Mucosa of stomach (tissue), 1 donor: Measurements from ENCODE around the gene CD79B.
"Not testable (repeated sequence)": the region's sequence is repeated elsewhere in the genome, so short reads cannot be mapped to it uniquely, and the experiment has no call there.

ENCODE experiments used
- H3K27me3 ChIP-seq: one replicate; pipeline ENCODE4 v1.7.0; 2013; ENCODE audit warnings: mild to moderate bottlenecking, low read length; ENCODE audit not compliant: control insufficient read depth, insufficient read depth
- H3K36me3 ChIP-seq: one replicate; pipeline ENCODE4 v1.7.0; 2013; ENCODE audit warnings: low read length; ENCODE audit not compliant: control insufficient read depth, insufficient read depth
- H3K4me1 ChIP-seq: one replicate; pipeline ENCODE4 v1.7.0; 2013; ENCODE audit warnings: mild to moderate bottlenecking, low read length; ENCODE audit not compliant: control insufficient read depth, insufficient read depth
- H3K4me3 ChIP-seq: one replicate; pipeline ENCODE4 v1.7.0; 2013; ENCODE audit warnings: low read length
- H3K9ac ChIP-seq: one replicate; pipeline ENCODE4 v1.7.0; 2013; ENCODE audit warnings: mild to moderate bottlenecking, low read length, moderate library complexity
- H3K9me3 ChIP-seq: one replicate; pipeline ENCODE4 v1.7.0; 2013; ENCODE audit warnings: mild to moderate bottlenecking, low read length, moderate library complexity; ENCODE audit not compliant: control insufficient read depth
- donor health status: Pancreatic carcinoma.

CD79B gene

GRCh38 chr17:63911657-63912100, 20.5 kb downstream of the CD79B start:
- no peaks in the 10 kb centered on the region for H3K36me3 ChIP-seq
- H3K4me1 ChIP-seq = no peaks in the 10 kb centered on the region

GRCh38 chr17:63911041-63911635, 21.0 kb downstream of the CD79B start, which contains the start of gene CSHL1:
CSHL1 (minus strand) TSS chr17:63911258; CDS start chr17:63911196, 62 bp downstream.
- Histone ChIP-seq H3K9me3 (no peaks in the 10 kb centered on the region), H3K4me3 (no peak within 1 kb of the TSS), H3K36me3 (no peaks in the 10 kb centered on the region), H3K4me1 (no peaks in the 10 kb centered on the region), H3K27me3 (peaks cover 7% of the 10 kb centered on the region), H3K9ac (no peak within 1 kb of the TSS)

More at GRCh38 chr17:63911657-63912100, 20.5 kb downstream of the CD79B start:
- Histone ChIP-seq H3K9ac (no peak overlapping the region), H3K9me3 (no peaks in the 10 kb centered on the region), H3K27me3 (peaks cover 7% of the 10 kb centered on the region), H3K4me3 (no peak overlapping the region)

GRCh38 chr17:63910096-63910495, 22.0 kb downstream of the CD79B start:
- H3K4me1 ChIP-seq = no peaks in the 10 kb centered on the region
- no peaks in the 10 kb centered on the region for H3K9me3 ChIP-seq
- no peak overlapping the region for H3K4me3 ChIP-seq
- H3K27me3 ChIP-seq = peaks cover 7% of the 10 kb centered on the region
- H3K36me3 ChIP-seq = no peaks in the 10 kb centered on the region
- no peak overlapping the region for H3K9ac ChIP-seq

GRCh38 chr17:63909586-63909985, 22.5 kb downstream of the CD79B start:
- H3K9me3 ChIP-seq, H3K36me3 ChIP-seq, H3K9ac ChIP-seq, H3K4me3 ChIP-seq, H3K4me1 ChIP-seq, H3K27me3 ChIP-seq: not testable (repeated sequence)

- H3K36me3 ChIP-seq, H3K9me3 ChIP-seq, H3K4me3 ChIP-seq, H3K4me1 ChIP-seq, H3K9ac ChIP-seq, H3K27me3 ChIP-seq: not testable (repeated sequence)
These were observed 24.9 kb downstream of the CD79B start for GRCh38 chr17:63907161-63907778.

GRCh38 chr17:63904796-63905195, 27.3 kb downstream of the CD79B start:
- not testable (repeated sequence) for H3K36me3 ChIP-seq, H3K9ac ChIP-seq, H3K27me3 ChIP-seq, H3K4me3 ChIP-seq, H3K9me3 ChIP-seq, H3K4me1 ChIP-seq

GRCh38 chr17:63903787-63904201, 28.3 kb downstream of the CD79B start:
- not testable (repeated sequence) for H3K9me3 ChIP-seq, H3K27me3 ChIP-seq, H3K36me3 ChIP-seq, H3K4me3 ChIP-seq, H3K4me1 ChIP-seq, H3K9ac ChIP-seq

GRCh38 chr17:63901971-63902370, 30.2 kb downstream of the CD79B start:
- H3K9ac ChIP-seq, H3K36me3 ChIP-seq, H3K4me3 ChIP-seq, H3K4me1 ChIP-seq, H3K9me3 ChIP-seq, H3K27me3 ChIP-seq: not testable (repeated sequence)

- H3K36me3 ChIP-seq, H3K4me1 ChIP-seq, H3K9ac ChIP-seq: not testable (repeated sequence)
These were observed 33.0 kb downstream of the CD79B start for GRCh38 chr17:63898899-63899798.

GRCh38 chr17:63896524-63897354, 35.4 kb downstream of the CD79B start, which contains the start of gene CSH1:
CSH1 (minus strand) TSS chr17:63896574; CDS start chr17:63896511, 63 bp downstream.
- H3K4me1 ChIP-seq, H3K9me3 ChIP-seq, H3K36me3 ChIP-seq, H3K27me3 ChIP-seq, H3K9ac ChIP-seq, H3K4me3 ChIP-seq: not testable (repeated sequence)

More at GRCh38 chr17:63898899-63899798, 33.0 kb downstream of the CD79B start:
- H3K9me3 ChIP-seq, H3K27me3 ChIP-seq, H3K4me3 ChIP-seq: not testable (repeated sequence)

GRCh38 chr17:63894821-63895220, 37.3 kb downstream of the CD79B start:
- H3K4me3 ChIP-seq, H3K9ac ChIP-seq, H3K9me3 ChIP-seq, H3K27me3 ChIP-seq, H3K4me1 ChIP-seq, H3K36me3 ChIP-seq: not testable (repeated sequence)
